ENCODE data around the gene OR5A2.

- TF ChIP-seq CTCF (conservative IDR thresholded peaks at IDR 0.05 in 1 of 2, IDR thresholded peaks at IDR 0.05 in 1 of 2; ENCODE audit: low read depth in 1 of 2, low read length in 2 of 2): peak; percentile 72 to 81
- TF ChIP-seq EZH2 (IDR thresholded peaks at IDR 0.05; ENCODE audit: low read length, missing control alignments): no peak
Measured at GRCh38 chr11:59429924-59430516, 3.8 kb upstream of the OR5A2 start.
